GM21381 (cell line): ENCODE results near the gene ZFP3.
"Not testable (repeated sequence)": the region's sequence is repeated elsewhere in the genome, so short reads cannot be mapped to it uniquely, and the experiment has no call there.

Source experiments
- ATAC-seq: cut with Tn5 transposase; IDR thresholded peaks from one replicate; pipeline ENCODE4 v1.9.1; 2021; ENCODE audit warnings: mild to moderate bottlenecking, moderate library complexity; ENCODE audit not compliant: unreplicated experiment

ZFP3 gene

GRCh38 chr17:5123343-5124124 is 45.3 kb downstream of the ZFP3 start:
- ATAC-seq, result no peak

GRCh38 chr17:5124125-5124760 is 46.0 kb downstream of the ZFP3 start:
- ATAC-seq, result not testable (repeated sequence)

DNA sequence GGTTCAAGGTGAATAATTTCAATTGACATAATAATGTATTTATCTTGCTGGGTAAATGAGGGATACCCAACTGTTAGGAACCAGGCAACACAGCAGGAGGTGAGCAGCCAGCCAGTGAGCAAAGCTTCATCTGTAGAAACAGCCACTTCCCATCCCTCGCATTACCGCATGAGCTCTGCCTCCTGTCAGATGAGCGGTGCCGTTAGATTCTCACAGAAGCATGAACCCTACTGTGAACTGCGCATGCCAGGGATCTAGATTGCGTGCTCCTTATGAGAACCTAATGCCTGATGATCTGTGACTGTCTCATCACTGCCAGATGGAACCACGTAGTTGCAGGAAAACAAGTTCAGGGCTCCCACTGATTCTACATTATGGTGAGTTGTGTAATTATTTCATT is 46.6 kb downstream of the ZFP3 start:
- not testable (repeated sequence) for ATAC-seq

DNA sequence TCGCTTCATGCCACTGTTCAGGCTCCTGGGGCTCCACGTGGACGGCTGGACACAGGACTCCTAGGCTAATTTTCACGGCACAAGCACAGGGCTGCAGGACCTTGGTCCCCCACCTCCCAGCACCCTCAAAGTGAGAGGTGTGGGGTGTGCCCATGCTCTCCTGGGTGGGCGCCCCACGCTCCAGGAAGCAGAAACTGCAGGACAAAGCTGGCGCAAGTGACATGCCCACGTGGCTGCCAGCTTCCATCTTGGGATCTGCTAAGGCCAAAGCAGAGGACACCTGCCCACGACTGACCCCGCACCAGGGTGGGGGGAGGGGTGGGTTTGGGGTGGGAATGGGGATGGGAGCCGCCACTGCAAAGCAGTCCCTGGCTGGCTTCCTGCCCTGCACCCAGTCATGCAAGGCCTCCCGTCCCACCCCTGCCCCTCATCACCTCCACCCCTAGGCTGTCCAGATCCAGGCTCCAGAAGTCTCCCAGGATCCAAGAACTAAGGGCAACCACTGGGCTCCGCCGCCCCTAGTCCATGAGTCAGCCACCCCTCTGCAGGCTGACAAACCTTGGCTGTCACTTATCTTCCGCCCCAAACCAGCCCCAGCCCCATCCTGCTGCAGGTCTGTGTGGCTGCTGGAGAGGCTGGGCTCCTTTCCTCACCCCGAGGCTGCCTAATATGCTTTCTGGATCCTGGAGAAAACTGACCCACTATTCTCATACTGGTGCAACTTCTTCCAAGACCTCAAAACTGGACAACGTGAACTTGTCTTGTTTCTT is 48.6 kb downstream of the ZFP3 start:
- ATAC-seq, result no peak

DNA sequence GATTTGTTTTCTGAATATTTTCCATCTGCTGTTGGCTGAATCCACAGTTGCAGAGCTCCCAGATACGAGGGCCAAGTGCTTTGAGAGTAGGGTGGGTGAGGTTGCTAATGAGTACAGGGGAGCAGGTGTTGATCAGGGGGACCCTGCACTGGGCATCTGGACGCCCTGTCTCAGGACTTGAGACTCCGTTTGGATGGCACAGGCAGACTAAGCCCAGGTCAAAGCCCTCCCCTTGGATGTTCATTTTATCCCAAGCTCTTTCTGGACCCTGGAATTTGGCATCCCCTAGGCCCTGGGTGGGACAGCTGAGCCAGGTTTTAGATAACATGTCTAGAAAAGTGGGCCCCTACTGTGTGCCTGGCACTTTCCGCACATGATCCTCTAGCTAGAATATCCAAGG is 49.6 kb downstream of the ZFP3 start:
- ATAC-seq, result no peak

GRCh38 chr17:5128387-5128786 is 50.1 kb downstream of the ZFP3 start:
- ATAC-seq, result not testable (repeated sequence)

DNA sequence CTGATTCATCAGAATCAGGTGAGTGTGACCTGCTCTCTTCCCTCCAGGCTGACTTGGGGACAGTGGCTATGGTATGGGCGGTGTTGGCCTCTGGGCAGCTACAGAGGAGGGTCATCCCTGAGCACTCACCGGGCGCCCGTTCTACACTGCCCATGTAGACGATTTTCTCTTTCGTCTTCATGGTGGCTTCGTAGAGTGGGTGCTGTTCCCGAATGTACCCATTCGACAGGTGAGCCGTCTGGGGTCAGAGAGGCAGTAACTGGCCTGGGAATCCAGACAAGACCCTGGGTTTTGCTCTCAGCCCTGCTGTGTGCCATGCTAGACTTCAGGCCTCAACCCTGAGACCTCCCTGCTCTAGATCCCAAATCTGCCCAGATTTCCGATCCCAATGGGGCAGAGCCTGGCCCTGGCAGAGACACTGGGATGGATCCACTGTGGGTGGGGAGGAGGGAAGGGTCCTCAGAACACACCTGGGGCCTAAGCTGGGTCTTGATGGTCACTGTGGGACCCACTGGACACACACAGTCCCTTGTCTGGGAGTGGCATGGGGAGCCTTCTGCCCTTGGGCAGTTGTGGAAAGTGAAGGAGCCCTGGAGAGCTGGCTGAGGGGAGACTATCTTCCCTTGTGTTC is 50.8 kb downstream of the ZFP3 start:
- ATAC-seq, result no peak

DNA sequence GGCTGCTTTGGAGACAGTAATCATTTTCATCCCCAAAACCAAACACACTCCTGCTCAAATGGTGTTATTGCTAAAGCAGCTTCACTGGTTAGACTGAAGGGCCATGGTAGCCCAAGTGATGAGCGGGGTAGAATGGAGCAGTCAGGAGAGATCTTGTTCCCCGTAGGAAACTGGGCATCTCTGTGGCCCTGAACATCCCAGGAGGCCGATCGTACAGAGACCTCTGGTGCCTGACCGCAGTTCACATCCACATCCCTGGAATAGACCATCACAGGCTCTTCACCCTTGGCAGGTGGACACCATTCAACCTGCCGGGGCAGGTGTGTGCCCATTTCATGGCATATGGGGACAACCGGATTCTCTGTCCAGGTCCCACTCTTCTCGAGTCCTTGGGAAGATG is 51.5 kb downstream of the ZFP3 start:
- ATAC-seq, result not testable (repeated sequence)

GRCh38 chr17:5130261-5130660 is 52.0 kb downstream of the ZFP3 start:
- ATAC-seq, result not testable (repeated sequence)

DNA sequence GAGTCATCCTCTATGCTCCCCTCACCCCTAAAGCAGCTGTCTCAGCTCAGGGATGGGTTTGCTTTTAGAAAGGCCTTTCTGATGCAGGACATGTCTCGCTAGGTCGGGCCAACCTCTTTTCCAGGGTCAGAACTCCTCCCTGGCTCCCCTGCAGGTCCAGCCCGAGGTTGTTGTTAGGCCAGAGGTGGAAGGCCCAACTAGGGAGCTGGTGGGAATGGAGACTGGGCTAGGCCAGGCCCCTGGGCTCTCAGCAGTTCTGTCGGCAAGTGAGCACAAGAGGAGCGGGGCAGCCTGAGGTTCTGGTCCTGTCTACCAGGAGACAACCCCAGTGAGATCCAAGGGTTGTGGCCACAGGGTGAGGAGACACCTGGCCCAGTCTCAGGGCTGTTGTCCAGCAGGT is 52.4 kb downstream of the ZFP3 start:
- ATAC-seq, result not testable (repeated sequence)

DNA sequence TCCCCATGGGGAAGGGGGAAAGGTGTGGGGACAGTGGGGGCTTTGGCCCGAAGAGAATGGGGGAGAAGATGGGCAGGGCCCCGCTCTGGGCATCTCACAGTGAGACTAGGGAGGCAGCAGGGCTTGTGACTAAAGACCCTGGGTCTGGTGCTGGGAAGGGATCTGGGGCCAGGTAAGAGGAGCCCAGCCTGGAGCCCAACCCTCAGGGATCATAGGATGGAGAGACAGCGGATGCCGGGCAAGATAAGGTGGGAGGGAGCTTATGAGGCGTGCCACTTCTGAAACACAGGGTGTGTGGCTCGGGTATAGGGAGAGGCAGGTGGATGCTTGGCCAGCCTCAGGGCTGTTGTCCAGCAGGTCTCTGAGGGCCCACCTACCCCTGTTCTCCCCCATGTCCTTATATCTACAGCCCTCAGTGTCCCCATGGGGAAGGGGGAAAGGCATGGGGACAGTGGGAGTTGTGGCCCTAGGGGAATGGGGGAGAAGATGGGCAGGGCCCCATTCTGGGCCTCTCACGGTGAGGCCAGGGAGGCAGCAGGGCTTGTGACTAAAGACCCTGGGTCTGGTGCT is 53.0 kb downstream of the ZFP3 start:
- no peak for ATAC-seq

DNA sequence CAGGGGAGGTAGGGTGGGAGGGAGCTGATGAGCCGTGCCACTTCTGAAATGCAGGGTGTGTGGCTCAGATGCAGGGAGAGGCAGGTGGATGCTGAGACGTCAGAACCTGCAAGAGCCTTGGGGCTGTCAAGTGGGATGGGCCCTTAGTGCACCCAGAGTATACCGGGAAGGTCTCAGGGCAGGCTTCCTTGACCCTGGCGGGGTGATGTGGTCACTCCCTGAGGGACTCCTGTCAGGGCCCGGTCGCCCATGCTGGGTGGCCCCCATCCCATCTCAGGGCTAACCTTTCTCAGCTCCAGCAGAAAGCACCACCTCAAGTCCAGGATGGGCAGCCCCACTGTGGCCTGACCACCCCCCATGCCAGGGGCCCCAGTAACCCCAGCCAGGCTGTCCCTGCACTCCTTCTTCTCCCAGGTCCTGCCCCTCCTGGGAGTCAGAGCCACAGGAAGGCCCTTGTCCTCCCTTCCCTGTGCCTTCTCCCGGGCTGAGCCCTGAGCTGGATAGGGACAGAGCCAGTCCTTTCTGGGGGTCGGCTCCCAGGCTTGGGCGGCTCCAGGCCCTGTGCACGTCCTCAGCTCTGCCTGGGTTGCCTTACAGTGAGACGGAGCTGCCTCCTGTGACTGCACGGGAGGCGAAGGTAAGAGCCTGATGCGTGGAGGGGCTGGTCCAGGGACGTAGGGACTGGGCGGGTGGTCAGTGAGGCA is 53.7 kb downstream of the ZFP3 start:
- ATAC-seq, result not testable (repeated sequence)

- not testable (repeated sequence) for ATAC-seq
Observed at GRCh38 chr17:5132503-5133225, 54.4 kb downstream of the ZFP3 start.

GRCh38 chr17:5133311-5133710 is 55.0 kb downstream of the ZFP3 start:
- no peak for ATAC-seq

GRCh38 chr17:5133961-5134360 is 55.7 kb downstream of the ZFP3 start:
- not testable (repeated sequence) for ATAC-seq

- ATAC-seq, result not testable (repeated sequence)
Observed at GRCh38 chr17:5134571-5134970, 56.3 kb downstream of the ZFP3 start.

DNA sequence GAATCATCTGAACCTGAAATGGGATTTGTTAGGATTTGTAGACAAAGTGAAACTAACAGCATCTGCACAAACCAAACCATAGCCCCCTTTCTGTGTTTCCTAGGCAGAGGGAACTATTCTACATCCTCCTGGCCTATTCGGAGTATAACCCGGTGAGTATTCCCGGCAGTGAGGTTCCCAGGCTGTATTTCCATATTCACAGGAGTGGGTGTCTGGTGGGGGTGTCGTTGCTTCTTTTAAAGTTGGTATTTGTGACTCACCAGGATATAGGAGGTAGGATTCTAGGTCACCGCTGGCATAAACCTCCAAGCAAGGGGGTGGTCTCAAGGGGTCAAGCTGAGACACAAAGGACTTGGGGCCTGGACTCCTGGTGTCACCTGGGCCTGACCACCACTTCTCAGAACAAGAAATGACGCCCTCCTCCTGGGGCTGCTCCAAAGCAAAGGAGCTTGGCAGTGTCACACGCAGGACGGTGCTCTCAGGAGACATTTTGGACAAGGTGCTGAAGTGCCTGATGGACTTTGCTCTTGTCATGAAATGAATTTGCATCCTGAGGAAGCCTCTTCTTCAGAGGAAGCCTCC is 57.0 kb downstream of the ZFP3 start:
- not testable (repeated sequence) for ATAC-seq

GRCh38 chr17:5135726-5136579 is 57.7 kb downstream of the ZFP3 start:
- ATAC-seq, result no peak
